K562 (cell line): ENCODE data around the gene CBLC. TPM values are rescaled to one million over a fixed set of nuclear protein-coding genes. Genes with fewer than 3 reads are reported as not detected.
A peak's percentile ranks its signal among the peaks of the same experiment; 100 is the strongest.

ENCODE experiments used
- ATAC-seq: fragments of 200-7000 bp; cut with Tn5 transposase; 3 replicates; pipeline ENCODE4 v1.9.1; 2020; ENCODE audit warnings: moderate library complexity
- BruUV-seq: library from RNA; stranded (reverse); fragments of 400-500 nt; replicated peaks from 2 replicates; lab custom pipeline; 2021; lab: Mats Ljungman, UMichigan
- CTCF ChIA-PET: fragments of 300-600 bp; formaldehyde crosslinking; extraction: SDS; loops from one replicate; lab custom pipeline; 2021; ENCODE audit warnings: low intra/inter-chr PET ratio; lab: Yijun Ruan, JAX
- POLR2A ChIA-PET: fragments of 300-600, 350-650 bp; sonication (Branson Sonifier 250); formaldehyde crosslinking; extraction: SDS; loops from one replicate; lab custom pipeline; 2021; ENCODE audit warnings: antibody characterized with exemption, inconsistent platforms; lab: Yijun Ruan, JAX
- DNase-seq, 4 experiments: peaks; one replicate each; pipeline versions ENCODE4 v3.0.0 to v3.0.0-alpha.2; 2011 to 2018; ENCODE audit warnings: low spot score in 3 of 4, mixed read lengths in 3 of 4; ENCODE audit errors: extremely low read depth in 1 of 4
- FAIRE-seq: peaks from 2 replicates; lab custom pipeline; 2011; peaks lifted over from hg19 to GRCh38; lab: Jason Lieb, UNC
- H2AFZ ChIP-seq: 2 replicates; pipeline ENCODE4 v1.6.0; 2011; ENCODE audit warnings: low read depth, low read length, control low read depth, inconsistent platforms
- H3K27ac ChIP-seq: fragments of 200-600 bp; 3 replicates; pipeline ENCODE4 v1.8.0; 2011; ENCODE audit warnings: low read depth, mild to moderate bottlenecking, control low read depth, inconsistent platforms, low read length, moderate library complexity, mixed read lengths; ENCODE audit errors: extremely low read depth
- H3K27me3 ChIP-seq, 2 experiments: fragments of 300-600 bp in 1 of 2; 2 replicates in 1 of 2; 3 replicates in 1 of 2; pipeline versions ENCODE4 v1.6.0 to v1.8.0; 2011; ENCODE audit warnings: inconsistent platforms in 2 of 2, low read length in 2 of 2, mild to moderate bottlenecking in 1 of 2, mixed read lengths in 1 of 2, moderate library complexity in 1 of 2; ENCODE audit not compliant: control insufficient read depth in 2 of 2, insufficient read depth in 2 of 2
- H3K36me3 ChIP-seq: fragments of 300-600 bp; 3 replicates; pipeline ENCODE4 v1.8.0; 2011; ENCODE audit warnings: mild to moderate bottlenecking, low read length, inconsistent platforms; ENCODE audit not compliant: control insufficient read depth, insufficient read depth
- H3K4me1 ChIP-seq, 2 experiments: fragments of 200-600 bp in 1 of 2; replicated peaks in 1 of 2; 2 replicates in 1 of 2; 3 replicates in 1 of 2; pipeline versions ENCODE4 v1.5.1 to v1.8.0; 2011; ENCODE audit warnings: inconsistent platforms in 2 of 2, low read length in 2 of 2, mild to moderate bottlenecking in 1 of 2, mixed read lengths in 1 of 2, moderate library complexity in 1 of 2; ENCODE audit not compliant: control insufficient read depth in 2 of 2, insufficient read depth in 2 of 2
- H3K4me2 ChIP-seq: 2 replicates; pipeline ENCODE4 v1.6.1; 2011; ENCODE audit warnings: low read length, control low read depth, inconsistent platforms, mixed read lengths; ENCODE audit not compliant: insufficient read depth
- H3K4me3 ChIP-seq: fragments of 200-600 bp; sonication (generic), shearing (Covaris generic); 2 replicates; pipeline ENCODE4 v1.5.1; 2016; ENCODE audit warnings: control low read depth, inconsistent platforms
- H3K79me2 ChIP-seq: fragments of 200-600 bp; 3 replicates; pipeline ENCODE4 v1.8.0; 2011; ENCODE audit warnings: low read length, inconsistent platforms; ENCODE audit not compliant: control insufficient read depth, insufficient read depth
- H3K9ac ChIP-seq, 2 experiments: 2 replicates each; pipeline versions ENCODE4 v1.6.0 to v1.6.1; 2011; ENCODE audit warnings: low read depth in 2 of 2, low read length in 2 of 2, control low read depth in 1 of 2, inconsistent platforms in 1 of 2, mild to moderate bottlenecking in 1 of 2, mixed read lengths in 1 of 2; ENCODE audit not compliant: insufficient read depth in 1 of 2
- H3K9me1 ChIP-seq: one replicate; pipeline ENCODE4 v1.6.0; 2011; ENCODE audit warnings: inconsistent platforms, mild to moderate bottlenecking, low read length, moderate library complexity; ENCODE audit not compliant: control insufficient read depth, insufficient read depth
- H3K9me3 ChIP-seq: replicated peaks from 2 replicates; pipeline ENCODE4 v1.5.1; 2011; ENCODE audit warnings: low read depth, low read length, inconsistent platforms; ENCODE audit not compliant: control insufficient read depth, insufficient read depth
- H4K20me1 ChIP-seq: replicated peaks from 2 replicates; pipeline ENCODE4 v1.6.1; 2011; ENCODE audit warnings: low read length, inconsistent platforms, mixed read lengths; ENCODE audit not compliant: control insufficient read depth, insufficient read depth
- FIP1L1 ChIP-seq: fragments of 200-400 bp; formaldehyde crosslinking; IDR thresholded peaks from 2 replicates; pipeline ENCODE4 v1.6.1; 2018; ENCODE audit warnings: mild to moderate bottlenecking, low read depth, low read length; ENCODE audit not compliant: poor library complexity, severe bottlenecking
- FUS ChIP-seq: fragments of 200-400 bp; formaldehyde crosslinking; optimal IDR thresholded peaks from 2 replicates; pipeline ENCODE3; 2017; ENCODE audit warnings: low read depth, low read length
- HNRNPUL1 ChIP-seq: fragments of 200-400 bp; formaldehyde crosslinking; IDR thresholded peaks from 2 replicates; pipeline ENCODE4 v1.6.1; 2017; ENCODE audit warnings: low read length
- NFE2 ChIP-seq: IDR thresholded peaks from 2 replicates; pipeline ENCODE4 v1.6.1; 2014; ENCODE audit warnings: antibody characterized with exemption, low read depth
- RBM17 ChIP-seq: fragments of 200-400 bp; formaldehyde crosslinking; IDR thresholded peaks from 2 replicates; pipeline ENCODE4 v1.6.1; 2017; ENCODE audit warnings: low read depth, mild to moderate bottlenecking, low read length, borderline replicate concordance
- RERE ChIP-seq: sonication (generic); formaldehyde crosslinking; IDR thresholded peaks from 2 replicates; pipeline ENCODE4 v1.8.0; 2023; ENCODE audit warnings: missing genetic modification reagents, mild to moderate bottlenecking, borderline replicate concordance
- TAF15 ChIP-seq: fragments of 200-400 bp; formaldehyde crosslinking; IDR thresholded peaks from 2 replicates; pipeline ENCODE4 v1.6.1; 2017; ENCODE audit warnings: mild to moderate bottlenecking, low read depth, low read length, moderate library complexity
- TCF15 ChIP-seq: fragments of 250-450 bp; sonication (Bioruptor Pico); IDR thresholded peaks from 2 replicates; pipeline ENCODE4 v1.8.0; 2022; ENCODE audit warnings: moderate library complexity, mild to moderate bottlenecking, inconsistent platforms
- TCF7 ChIP-seq: sonication (generic); IDR thresholded peaks from 2 replicates; pipeline ENCODE4 v1.6.1; 2016; ENCODE audit warnings: antibody characterized with exemption, borderline replicate concordance
- WHSC1 ChIP-seq: IDR thresholded peaks from one replicate; pipeline ENCODE4 v1.6.1; 2012; ENCODE audit warnings: low read length, control low read depth, inconsistent platforms
- ZBTB17 ChIP-seq: fragments of 450-650 bp; formaldehyde crosslinking; IDR thresholded peaks from 2 replicates; pipeline ENCODE4 v1.4.0; 2020; ENCODE audit warnings: mild to moderate bottlenecking
- ZNF124 ChIP-seq: sonication (generic); formaldehyde crosslinking; IDR thresholded peaks from 2 replicates; pipeline ENCODE4 v1.8.1; 2022; ENCODE audit warnings: missing genetic modification reagents
- WGBS: fragments of 100-300 bp; shearing (Covaris generic); methylation state at CpG from one replicate; pipeline ENCODE4 v1.1.6; 2016; ENCODE audit warnings: low coverage, mixed read lengths; ENCODE audit not compliant: insufficient coverage; ENCODE audit errors: missing lambda C conversion rate; 5-methylcytosine and 5-hydroxymethylcytosine counted together
- in situ Hi-C: fragments of 300-500 bp; cut with MboI; formaldehyde crosslinking; loops from 4 replicates; pipeline ENCODE4 v1.15.0; 2018; ENCODE audit warnings: inconsistent platforms, mixed read lengths
- intact Hi-C: fragments of 100-400 bp; cut with micrococcal nuclease; formaldehyde crosslinking; loops from 2 replicates; pipeline ENCODE4 v1.14.2; 2022
- polyA plus RNA-seq, 8 experiments: library from polyadenylated mRNA; depleted of rRNA in 4 of 8; stranded (reverse) in 5 of 8; unstranded in 3 of 8; fragments of >200 nt; fragmentation: Nextera tagmentation in 2 of 8; fragmentation: Illumina TruSeq in 1 of 8; extraction: Ambion mirVana in 2 of 8; extraction: Trizol in 1 of 8; gene quantifications; 2 replicates each; pipeline versions ENCODE4 v1.2.1 to v1.2.3, GENCODE V29; 2011 to 2014; ENCODE audit warnings: inconsistent platforms in 1 of 8, missing spikeins in 1 of 8
- total RNA-seq, 7 experiments: library from RNA; depleted of rRNA in 6 of 7; stranded (reverse); fragments of >200 nt in 6 of 7; fragmentation: Illumina TruSeq in 2 of 7; extraction: Trizol in 2 of 7; gene quantifications; 2 replicates each; pipeline versions ENCODE4 v1.2.1 to v1.2.3, GENCODE V29; 2011 to 2021; ENCODE audit warnings: low replicate concordance in 1 of 7
- TF ChIP-seq, protein P1 (sequence below): sonication (generic); formaldehyde crosslinking; IDR thresholded peaks from 2 replicates; pipeline ENCODE4 v1.8.1; 2023; ENCODE audit warnings: missing genetic modification reagents, mild to moderate bottlenecking, borderline replicate concordance

The CBLC gene
- total and polyA plus RNA-seq, 9 of the 15 experiments (the other 6 are each of a cell fraction or from before 2014, with no cell fraction given), result 0.09 TPM; not detected in 8

GRCh38 chr19:44822177-44822576 is 44.5 kb downstream of the CBLC start:
- peaks cover 42 to 61% of the 10 kb centered on the region in 2 experiments for H3K27me3 ChIP-seq
- intact Hi-C loops, result no loop called here
- H3K9me1 ChIP-seq, result no peaks in the 10 kb centered on the region
- POLR2A ChIA-PET, result interaction anchor here (1.3 kb wide), 1 partner anchor 11 kb away, joined by 5 read pairs; no protein-coding TSS in a partner anchor
- BruUV-seq, result no TSS peak
- no peaks in the 10 kb centered on the region for H3K79me2 ChIP-seq
- FAIRE-seq (no peak), ATAC-seq (no peak), DNase-seq (peak in 1 of 4 experiments; percentile 5)
- H3K36me3 ChIP-seq, result no peaks in the 10 kb centered on the region
- H3K4me2 ChIP-seq, result no peak overlapping the region
- WGBS, result 4% methylated on average over 11 of the region's 11 CpGs
- TF ChIP-seq, protein P1, sequence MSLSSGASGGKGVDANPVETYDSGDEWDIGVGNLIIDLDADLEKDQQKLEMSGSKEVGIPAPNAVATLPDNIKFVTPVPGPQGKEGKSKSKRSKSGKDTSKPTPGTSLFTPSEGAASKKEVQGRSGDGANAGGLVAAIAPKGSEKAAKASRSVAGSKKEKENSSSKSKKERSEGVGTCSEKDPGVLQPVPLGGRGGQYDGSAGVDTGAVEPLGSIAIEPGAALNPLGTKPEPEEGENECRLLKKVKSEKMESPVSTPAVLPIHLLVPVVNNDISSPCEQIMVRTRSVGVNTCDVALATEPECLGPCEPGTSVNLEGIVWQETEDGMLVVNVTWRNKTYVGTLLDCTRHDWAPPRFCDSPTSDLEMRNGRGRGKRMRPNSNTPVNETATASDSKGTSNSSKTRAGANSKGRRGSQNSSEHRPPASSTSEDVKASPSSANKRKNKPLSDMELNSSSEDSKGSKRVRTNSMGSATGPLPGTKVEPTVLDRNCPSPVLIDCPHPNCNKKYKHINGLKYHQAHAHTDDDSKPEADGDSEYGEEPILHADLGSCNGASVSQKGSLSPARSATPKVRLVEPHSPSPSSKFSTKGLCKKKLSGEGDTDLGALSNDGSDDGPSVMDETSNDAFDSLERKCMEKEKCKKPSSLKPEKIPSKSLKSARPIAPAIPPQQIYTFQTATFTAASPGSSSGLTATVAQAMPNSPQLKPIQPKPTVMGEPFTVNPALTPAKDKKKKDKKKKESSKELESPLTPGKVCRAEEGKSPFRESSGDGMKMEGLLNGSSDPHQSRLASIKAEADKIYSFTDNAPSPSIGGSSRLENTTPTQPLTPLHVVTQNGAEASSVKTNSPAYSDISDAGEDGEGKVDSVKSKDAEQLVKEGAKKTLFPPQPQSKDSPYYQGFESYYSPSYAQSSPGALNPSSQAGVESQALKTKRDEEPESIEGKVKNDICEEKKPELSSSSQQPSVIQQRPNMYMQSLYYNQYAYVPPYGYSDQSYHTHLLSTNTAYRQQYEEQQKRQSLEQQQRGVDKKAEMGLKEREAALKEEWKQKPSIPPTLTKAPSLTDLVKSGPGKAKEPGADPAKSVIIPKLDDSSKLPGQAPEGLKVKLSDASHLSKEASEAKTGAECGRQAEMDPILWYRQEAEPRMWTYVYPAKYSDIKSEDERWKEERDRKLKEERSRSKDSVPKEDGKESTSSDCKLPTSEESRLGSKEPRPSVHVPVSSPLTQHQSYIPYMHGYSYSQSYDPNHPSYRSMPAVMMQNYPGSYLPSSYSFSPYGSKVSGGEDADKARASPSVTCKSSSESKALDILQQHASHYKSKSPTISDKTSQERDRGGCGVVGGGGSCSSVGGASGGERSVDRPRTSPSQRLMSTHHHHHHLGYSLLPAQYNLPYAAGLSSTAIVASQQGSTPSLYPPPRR (CRISPR knock-in tag), result no peak
- TF ChIP-seq ZBTB17, result no peak
- no peak for TF ChIP-seq RBM17
- TF ChIP-seq FUS, result no peak
- no peak for TF ChIP-seq TCF7
- no peak for TF ChIP-seq FIP1L1
- TF ChIP-seq WHSC1, result no peak
- TF ChIP-seq NFE2, result no peak
- TF ChIP-seq ZNF124 (CRISPR knock-in tag), result no peak
- TF ChIP-seq TCF15 (CRISPR knock-in tag), result no peak
- no peak for TF ChIP-seq RERE (CRISPR knock-in tag)
- no peak for TF ChIP-seq HNRNPUL1
- TF ChIP-seq TAF15, result no peak
- no peaks in the 10 kb centered on the region; the same call in 1 of the 2 replicates for H4K20me1 ChIP-seq
- H3K27ac ChIP-seq, result no peak overlapping the region
- H3K4me3 ChIP-seq, result no peak overlapping the region
- in situ Hi-C loops, result no loop called here
- no peaks in the 10 kb centered on the region for H3K9me3 ChIP-seq
- no peak overlapping the region for H3K9ac ChIP-seq
- CTCF ChIA-PET, result no interaction called here
- no peak overlapping the region for H2AFZ ChIP-seq
- H3K4me1 ChIP-seq, result peaks cover 0 to 20% of the 10 kb centered on the region in 2 experiments; a peak in 2 of 5 replicates
